Aorta (tissue), 5 donors: ENCODE data around the gene YTHDF1. TPM values are rescaled to one million over a fixed set of nuclear protein-coding genes. Genes with fewer than 3 reads are reported as not detected.
"Not testable (repeated sequence)": the region's sequence is repeated elsewhere in the genome, so short reads cannot be mapped to it uniquely, and the experiment has no call there.

Source experiments
- ATAC-seq: fragments of 200-7000 bp; cut with Tn5 transposase; one replicate; pipeline ENCODE4 v1.9.1; 2022; ENCODE audit warnings: moderate library complexity; ENCODE audit not compliant: low FRiP score
- DNase-seq, 2 donors: peaks; one replicate each; pipeline ENCODE4 v3.0.0-alpha.2; 2020
- H3K27ac ChIP-seq, 2 donors: one replicate each; pipeline ENCODE4 v1.5.1; 2013; ENCODE audit warnings: low read length in 2 of 2, mild to moderate bottlenecking in 2 of 2, moderate library complexity in 2 of 2, control low read depth in 1 of 2, inconsistent platforms in 1 of 2, low read depth in 1 of 2
- H3K27me3 ChIP-seq, 2 donors: one replicate each; pipeline ENCODE4 v1.6.1; 2013; ENCODE audit warnings: control low read depth in 1 of 2, low read length in 1 of 2, mild to moderate bottlenecking in 1 of 2, moderate library complexity in 1 of 2; ENCODE audit not compliant: insufficient read depth in 2 of 2, control insufficient read depth in 1 of 2
- H3K36me3 ChIP-seq, 2 donors: one replicate each; pipeline ENCODE4 v1.6.1; 2013; ENCODE audit warnings: control low read depth in 1 of 2, low read length in 1 of 2, mild to moderate bottlenecking in 1 of 2; ENCODE audit not compliant: insufficient read depth in 2 of 2, control insufficient read depth in 1 of 2
- H3K4me1 ChIP-seq, 2 donors: one replicate each; pipeline ENCODE4 v1.6.1; 2013; ENCODE audit warnings: low read length in 2 of 2, control low read depth in 1 of 2, mild to moderate bottlenecking in 1 of 2, moderate library complexity in 1 of 2; ENCODE audit not compliant: insufficient read depth in 2 of 2, control insufficient read depth in 1 of 2
- H3K4me3 ChIP-seq, 2 donors: one replicate each; pipeline ENCODE4 v1.5.1; 2013; ENCODE audit warnings: low read length in 2 of 2, control low read depth in 1 of 2, mild to moderate bottlenecking in 1 of 2
- H3K9me3 ChIP-seq: one replicate; pipeline ENCODE4 v1.6.1; 2013; ENCODE audit warnings: mild to moderate bottlenecking, low read length; ENCODE audit not compliant: control insufficient read depth
- WGBS, 2 donors: extraction: QIAGEN DNeasy Blood & Tissue Kit; methylation state at CpG; one replicate each; pipeline ENCODE4 v1.1.7; 2013; 5-methylcytosine and 5-hydroxymethylcytosine counted together
- intact Hi-C, 2 donors: fragments of 100-400 bp; cut with DNase I; formaldehyde crosslinking; loops; one replicate each; pipeline versions ENCODE4 v1.14.2 to v1.15.0; 2022
- polyA plus RNA-seq, 2 donors: library from polyadenylated mRNA; stranded (reverse); fragments of 200-250 nt; gene quantifications; one replicate each; pipeline ENCODE4 v1.2.3, GENCODE V29; 2013
- total RNA-seq, 2 donors: library from RNA; stranded (reverse); fragmentation: NEBNext Ultra II Directional; extraction: Animal tissue kit (Norgen Biotek cat#: 25700); gene quantifications; one replicate each; pipeline ENCODE4 v1.2.1, GENCODE V29; 2021
- donor health status: healthy with polysubstance abuse.
- donor health status: Bipolar disorder and iron deficiency.
- donor health status: DM: no; HTN: no; CAD: no.
- donor health status: DM: no; HTN: no; CAD: no.
- donor health status: DM: yes; HTN: yes; CAD: no.

The YTHDF1 gene
- total and polyA plus RNA-seq, 4 donors: 19.8 to 30.4 (median 24.7) TPM

DNA sequence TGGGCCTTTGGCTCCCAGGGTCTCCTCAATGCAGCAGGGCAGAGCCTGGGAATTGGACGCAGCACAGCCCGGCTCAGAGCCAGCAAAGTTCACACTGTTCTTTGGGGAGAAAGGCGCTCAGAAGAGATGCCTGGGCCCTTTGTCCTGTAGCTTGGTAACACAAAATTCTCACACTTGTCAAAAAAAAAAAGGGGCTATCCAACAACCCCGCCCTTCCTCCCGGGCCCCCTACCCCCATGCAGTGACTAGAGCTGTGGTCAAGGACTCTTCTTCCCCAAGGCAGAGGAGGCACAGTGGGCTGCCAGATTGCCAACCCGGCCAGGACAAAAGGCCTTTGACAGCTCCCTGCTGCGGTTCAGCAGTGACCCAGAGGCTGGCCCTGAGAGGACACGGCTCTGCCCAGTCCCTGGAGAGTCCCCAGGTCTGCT lies 36.4 kb upstream of the YTHDF1 start:
- WGBS, 2 donors: 73 to 77% methylated on average over 8 of the region's 8 CpGs
- H3K27me3 ChIP-seq: no peaks in the 10 kb centered on the region
- no peak overlapping the region for H3K4me3 ChIP-seq
- ATAC-seq (no peak), DNase-seq (no peak)
- no peaks in the 10 kb centered on the region for H3K36me3 ChIP-seq
- H3K9me3 ChIP-seq: no peaks in the 10 kb centered on the region
- no peak overlapping the region for H3K27ac ChIP-seq
- H3K4me1 ChIP-seq: no peaks in the 10 kb centered on the region
- intact Hi-C loops: no loop called here

DNA sequence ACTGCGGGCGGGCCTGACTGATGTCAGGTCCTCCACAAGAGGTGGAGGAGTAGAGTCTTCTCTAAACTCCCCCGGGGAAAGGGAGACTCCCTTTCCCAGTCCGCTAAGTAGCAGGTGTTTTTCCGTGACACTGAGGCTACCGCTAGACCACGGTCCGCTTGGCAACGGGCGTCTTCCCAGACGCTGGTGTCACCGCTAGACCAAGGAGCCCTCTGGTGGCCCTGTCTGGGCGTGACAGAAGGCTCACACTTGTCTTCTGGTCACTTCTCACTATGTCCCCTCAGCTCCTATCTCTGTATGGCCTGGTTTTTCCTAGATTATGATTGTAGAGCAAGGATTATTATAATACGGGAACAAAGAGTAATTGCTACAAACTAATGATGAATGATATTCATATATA lies 35.4 kb upstream of the YTHDF1 start:
- H3K27me3 ChIP-seq, intact Hi-C loops: not testable (repeated sequence)
- 29 to 46% methylated on average over 12 to 14 of the region's 14 CpGs for WGBS, 2 donors

DNA sequence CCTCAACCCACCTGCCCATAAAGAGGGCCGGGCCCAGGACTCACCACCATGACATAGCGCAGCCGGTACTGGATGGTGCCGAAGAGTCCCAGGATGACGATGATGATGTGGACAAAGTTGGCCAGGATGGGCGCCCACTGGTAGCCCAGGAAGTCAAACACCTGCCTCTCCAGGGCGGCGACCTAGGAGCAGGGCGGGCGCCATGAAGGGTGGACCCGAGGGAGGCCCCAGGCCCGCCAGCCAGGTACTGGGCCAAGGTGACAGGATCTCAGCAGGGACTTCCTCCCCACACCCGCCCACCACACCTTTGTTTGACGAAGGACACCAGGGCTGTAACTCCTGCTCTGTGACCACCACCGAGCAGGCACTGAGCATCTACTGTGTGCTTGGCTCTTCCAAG lies 34.0 kb upstream of the YTHDF1 start:
- Histone ChIP-seq H3K36me3 (no peaks in the 10 kb centered on the region), H3K9me3 (no peaks in the 10 kb centered on the region), H3K4me1 (no peaks in the 10 kb centered on the region), H3K4me3 (no peak overlapping the region), H3K27ac (no peak overlapping the region), H3K27me3 (no peaks in the 10 kb centered on the region)
- no peak for ATAC-seq
- 91 to 98% methylated on average over 15 of the region's 15 CpGs for WGBS, 2 donors
- no peak for DNase-seq
- intact Hi-C loops: no loop called here

More for the DNA sequence above, 35.4 kb upstream of the YTHDF1 start:
- not testable (repeated sequence) for H3K9me3 ChIP-seq, H3K4me1 ChIP-seq, ATAC-seq, H3K36me3 ChIP-seq, H3K27ac ChIP-seq, DNase-seq, H3K4me3 ChIP-seq

DNA sequence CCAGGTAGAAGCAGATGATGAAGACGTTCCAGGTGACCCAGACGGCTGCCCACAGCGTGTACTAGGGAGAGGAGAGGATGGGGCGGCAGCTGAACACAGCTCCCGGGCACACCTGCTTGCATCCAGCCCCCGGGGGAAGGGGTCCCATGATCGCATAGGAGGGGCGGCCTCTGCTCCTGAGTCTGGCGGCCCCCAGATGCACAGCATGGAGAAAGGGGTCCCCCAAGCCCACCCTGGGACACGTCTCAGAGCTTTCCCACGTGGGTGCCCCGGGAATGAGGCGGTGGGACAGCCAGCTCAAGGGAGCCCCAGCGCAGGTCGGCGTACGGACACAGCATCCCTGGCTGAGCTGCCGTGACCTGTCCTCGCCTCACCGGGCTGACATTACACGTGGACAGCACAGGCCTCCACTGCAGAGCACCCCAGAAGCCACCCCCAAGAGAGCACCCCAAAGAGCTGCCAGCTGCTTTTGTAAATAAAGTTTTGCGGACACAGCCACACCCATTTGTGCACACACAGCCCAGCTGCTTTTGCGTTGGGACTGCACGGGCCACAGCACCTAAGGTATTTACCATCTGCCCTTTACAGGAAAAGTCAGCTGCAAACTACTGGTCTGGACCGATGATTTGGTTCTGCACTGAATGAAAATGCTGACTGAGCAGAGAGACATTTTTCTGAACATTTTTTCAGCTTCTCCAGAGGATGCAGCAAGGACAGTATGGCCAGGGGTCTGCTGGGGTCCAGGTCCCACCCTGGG lies 33.1 kb upstream of the YTHDF1 start:
- intact Hi-C loops: no loop called here
- no peaks in the 10 kb centered on the region for H3K27me3 ChIP-seq
- no peak overlapping the region for H3K4me3 ChIP-seq
- no peaks in the 10 kb centered on the region for H3K4me1 ChIP-seq
- H3K27ac ChIP-seq: no peak overlapping the region
- no peaks in the 10 kb centered on the region for H3K9me3 ChIP-seq
- WGBS, 2 donors: 65 to 77% methylated on average over 24 to 25 of the region's 25 CpGs
- ATAC-seq (no peak), DNase-seq (no peak)
- no peaks in the 10 kb centered on the region for H3K36me3 ChIP-seq

DNA sequence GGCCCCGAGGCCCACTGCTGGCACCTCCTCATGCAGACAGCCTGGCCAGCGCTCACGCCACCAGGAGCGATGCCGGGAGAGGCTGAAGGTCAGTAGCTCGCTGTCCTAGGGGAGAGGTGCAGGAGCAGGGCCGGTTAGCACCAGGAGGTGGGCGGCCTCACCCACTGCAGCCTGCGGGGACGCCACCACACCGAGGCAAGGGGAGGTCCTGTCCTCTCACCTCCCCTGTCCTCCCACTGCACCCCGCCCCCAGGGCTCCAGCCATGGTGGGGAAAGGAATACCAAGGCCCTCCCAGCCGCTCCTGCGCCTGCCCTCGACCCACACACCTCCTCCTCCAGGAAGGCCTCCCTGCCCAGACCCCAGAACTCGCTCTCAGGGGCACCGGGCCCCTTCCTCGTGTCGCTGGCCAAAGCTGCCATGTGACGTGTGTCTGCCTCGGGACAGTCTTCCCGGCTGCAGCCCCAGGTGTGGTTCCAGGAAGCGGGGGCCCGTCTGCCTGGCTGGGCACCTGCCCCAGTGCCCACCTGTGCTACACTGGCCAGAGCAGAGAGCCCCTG lies 31.8 kb upstream of the YTHDF1 start:
- Histone ChIP-seq H3K9me3 (no peaks in the 10 kb centered on the region), H3K4me1 (no peaks in the 10 kb centered on the region), H3K4me3 (no peak overlapping the region), H3K27ac (no peak overlapping the region), H3K36me3 (no peaks in the 10 kb centered on the region), H3K27me3 (no peaks in the 10 kb centered on the region)
- intact Hi-C loops: no loop called here
- 77 to 81% methylated on average over 24 of the region's 24 CpGs for WGBS, 2 donors
- ATAC-seq (no peak), DNase-seq (no peak)

DNA sequence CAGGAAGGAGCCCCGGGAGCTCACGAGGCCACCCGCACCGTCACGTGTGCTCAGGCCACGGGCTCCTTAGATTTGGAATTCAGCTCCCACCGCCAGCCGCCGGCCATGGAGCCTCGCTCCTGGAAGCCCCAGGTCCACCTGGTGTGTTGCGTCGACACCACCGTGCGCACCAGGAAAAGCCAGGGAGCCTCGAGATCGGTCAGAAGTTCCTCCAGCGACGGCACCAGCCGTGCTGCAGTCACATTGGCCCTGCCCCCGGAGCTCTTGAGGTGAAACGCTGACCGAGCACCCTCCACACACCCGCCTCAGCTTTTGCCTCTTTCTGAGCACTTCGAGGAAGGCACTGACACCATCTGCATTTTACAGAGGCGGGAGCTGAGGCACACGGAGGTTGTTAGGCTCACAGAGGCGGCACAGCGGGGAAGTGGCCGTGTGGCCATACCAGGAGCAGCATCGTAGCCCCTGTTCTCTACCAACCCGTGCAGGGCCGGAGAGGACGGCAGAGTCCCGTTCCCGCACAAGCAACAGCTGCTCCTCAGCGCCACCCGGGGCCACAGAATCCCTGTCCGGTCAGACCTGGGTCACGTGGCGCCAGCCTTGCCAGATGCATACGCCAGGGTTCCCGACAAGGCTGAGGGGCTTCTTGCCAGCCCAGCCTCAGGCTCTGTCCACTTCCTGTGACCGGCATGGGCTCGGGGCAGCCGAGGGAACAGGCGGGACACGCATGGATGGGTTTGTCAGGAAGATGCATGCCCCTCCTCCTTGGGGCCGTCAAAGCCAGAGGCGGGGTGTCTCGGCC lies 30.8 kb upstream of the YTHDF1 start:
- Histone ChIP-seq H3K36me3 (no peaks in the 10 kb centered on the region), H3K27ac (no peak overlapping the region), H3K4me1 (no peaks in the 10 kb centered on the region), H3K4me3 (no peak overlapping the region), H3K27me3 (no peaks in the 10 kb centered on the region), H3K9me3 (no peaks in the 10 kb centered on the region)
- DNase-seq (no peak), ATAC-seq (no peak)
- WGBS, 2 donors: 41 to 47% methylated on average over 46 to 50 of the region's 50 CpGs
- intact Hi-C loops: no loop called here

DNA sequence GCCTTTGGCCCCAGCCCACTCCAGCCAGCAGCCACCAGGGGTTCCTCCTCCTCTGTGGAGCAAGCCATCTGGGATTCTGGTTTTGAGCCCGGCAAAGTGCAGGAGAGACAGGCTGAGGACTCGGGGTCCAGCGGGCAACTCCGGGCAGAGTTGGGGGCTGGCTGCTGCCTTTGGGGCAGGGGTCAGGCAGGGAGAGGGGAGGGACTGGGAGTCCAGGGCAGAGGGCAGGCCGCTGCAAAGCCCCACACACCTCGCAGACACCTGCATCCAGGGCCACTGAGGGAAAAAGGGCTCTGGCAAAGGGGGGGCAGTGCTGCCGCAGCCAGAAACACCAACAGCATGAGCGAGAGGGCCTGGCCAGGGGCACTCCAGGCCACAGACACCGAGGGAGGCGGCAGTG lies 28.5 kb upstream of the YTHDF1 start:
- intact Hi-C loops: no loop called here
- 90% methylated on average over 10 of the region's 10 CpGs for WGBS, 2 donors
- no peaks in the 10 kb centered on the region for H3K4me1 ChIP-seq
- no peak overlapping the region for H3K27ac ChIP-seq
- no peak overlapping the region for H3K4me3 ChIP-seq
- H3K27me3 ChIP-seq: no peaks in the 10 kb centered on the region
- no peaks in the 10 kb centered on the region for H3K36me3 ChIP-seq
- ATAC-seq: no peak
- no peaks in the 10 kb centered on the region for H3K9me3 ChIP-seq
- peak in 1 of 2 donors; percentile 71 for DNase-seq

DNA sequence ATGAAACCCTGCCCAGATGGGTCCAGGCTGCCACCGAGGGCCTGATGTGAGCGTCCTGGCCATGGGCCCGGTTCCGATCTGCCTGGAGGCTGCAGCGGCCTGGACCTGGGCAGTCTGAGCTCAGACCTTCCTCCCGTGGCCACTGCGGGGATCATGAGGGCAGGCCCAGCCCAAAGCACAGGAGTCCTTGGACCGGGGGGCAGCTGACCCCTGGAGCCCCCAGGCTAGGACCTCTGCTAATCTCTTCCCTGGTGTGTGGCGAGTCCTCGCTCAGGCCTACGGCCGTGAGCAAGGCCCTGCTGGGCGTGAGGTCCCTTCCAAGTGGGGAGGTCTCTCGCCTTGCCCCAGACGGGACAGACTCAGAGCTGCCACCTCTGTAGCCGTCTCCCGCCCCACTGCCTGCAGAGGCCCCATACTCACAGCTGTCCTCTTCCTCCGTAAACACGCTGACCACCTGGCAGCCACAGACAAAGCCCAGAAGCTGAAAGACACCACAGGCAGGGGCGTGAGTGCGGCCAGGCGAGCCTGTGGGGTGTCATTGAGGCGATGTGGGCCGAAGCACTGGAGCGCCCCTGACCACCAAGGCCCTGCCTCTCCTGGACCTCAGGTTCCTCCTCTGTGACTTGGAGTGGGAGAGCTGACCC lies 27.8 kb upstream of the YTHDF1 start:
- 93 to 94% methylated on average over 25 of the region's 25 CpGs for WGBS, 2 donors
- H3K4me1 ChIP-seq: no peaks in the 10 kb centered on the region

More for the DNA sequence above, 27.8 kb upstream of the YTHDF1 start:
- H3K4me3 ChIP-seq: no peak overlapping the region
- no peak overlapping the region for H3K27ac ChIP-seq
- intact Hi-C loops: no loop called here
- ATAC-seq (no peak), DNase-seq (no peak)
- no peaks in the 10 kb centered on the region for H3K36me3 ChIP-seq
- no peaks in the 10 kb centered on the region for H3K27me3 ChIP-seq
- H3K9me3 ChIP-seq: no peaks in the 10 kb centered on the region
